ENCODE data around the gene TSPAN2. TPM values are rescaled to one million over a fixed set of nuclear protein-coding genes. Genes with fewer than 3 reads are reported as not detected.

The TSPAN2 gene
- total and polyA plus RNA-seq, 7 experiments from 2014 or later = 0.30 to 12.0 (median 4.3) TPM; not detected in 1

DNA sequence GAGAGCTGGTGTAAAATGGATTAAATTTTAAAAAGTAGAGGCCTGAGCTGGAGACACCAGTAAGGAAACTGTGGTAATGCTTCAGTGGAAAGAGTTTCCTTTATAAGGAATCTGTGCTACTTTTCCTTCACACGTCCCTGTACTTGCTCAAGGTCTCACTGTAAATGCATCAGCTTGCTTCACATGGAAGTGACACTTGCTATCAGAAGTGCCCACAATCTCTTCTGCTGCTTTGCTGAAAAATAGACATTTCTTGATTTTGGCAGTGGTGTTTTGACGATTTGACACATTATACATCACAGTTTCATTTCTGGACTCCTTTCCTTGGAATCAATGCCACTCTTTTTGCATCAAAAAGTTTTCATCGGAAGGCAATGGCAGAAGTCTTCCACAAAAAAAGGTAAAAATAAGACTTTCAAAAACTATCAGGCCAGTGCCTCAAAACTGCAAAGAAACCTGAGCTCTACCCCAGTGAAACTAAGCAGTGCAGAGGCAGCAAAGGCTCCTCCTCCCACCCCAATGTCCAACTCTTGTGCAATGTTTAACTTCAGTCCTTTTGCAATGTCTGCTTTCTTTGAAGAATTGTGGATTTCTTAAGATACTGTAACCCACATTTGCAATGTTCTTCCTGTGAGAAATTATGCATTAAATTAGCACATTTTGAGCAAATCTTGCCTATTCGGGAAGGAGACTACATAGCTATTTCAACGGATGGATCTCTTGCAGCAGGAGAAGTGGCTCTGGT, 18.4 kb upstream of the TSPAN2 start:
- ChIA-PET POLR2A (interaction anchor here (1.0 kb wide), 1 partner anchor 10 kb away, joined by 3 read pairs; no protein-coding TSS in a partner anchor), CTCF (interaction anchor here (0.6 to 1.2 kb wide), 3 partner anchors 127 to 1444 kb away, joined by 3 to 6 read pairs (median 4); no protein-coding TSS in a partner anchor)
- no peaks in the 10 kb centered on the region for H3K27me3 ChIP-seq (ENCODE audit: control insufficient read depth in 2 of 2, insufficient read depth in 2 of 2, low read length in 2 of 2)
- ATAC-seq (peak; percentile 65), DNase-seq (no peak)
- H3K9me3 Mint-ChIP-seq = peaks cover 0 to 20% (median 3%) of the 10 kb centered on the region in 11 donors
- no peak overlapping the region for H3K4me3 Mint-ChIP-seq
- intact Hi-C loops (cut with micrococcal nuclease) = no loop called here
- H3K27ac Mint-ChIP-seq = peak overlapping the region in 5 of 9 donors; percentile 27 to 77 (median 56)
- peaks cover 0 to under 1% (median 0%) of the 10 kb centered on the region in 5 donors for H3K27me3 Mint-ChIP-seq
- H3K9me3 ChIP-seq (ENCODE audit: control insufficient read depth in 2 of 3, low read length in 3 of 3) = no peaks in the 10 kb centered on the region
- no peaks in the 10 kb centered on the region for H3K4me1 ChIP-seq (ENCODE audit: control insufficient read depth in 2 of 2, insufficient read depth in 2 of 2, low read length in 2 of 2)
- H3K36me3 Mint-ChIP-seq = peaks cover 0 to 8% (median 0%) of the 10 kb centered on the region in 5 donors
- no peak overlapping the region for H3K27ac ChIP-seq (ENCODE audit: low read depth, low read length)
- peaks cover 0 to 23% (median 15%) of the 10 kb centered on the region in 7 donors for H3K4me1 Mint-ChIP-seq
- H3K36me3 ChIP-seq (ENCODE audit: control insufficient read depth in 2 of 3, insufficient read depth in 3 of 3, low read length in 3 of 3) = no peaks in the 10 kb centered on the region
- H3K4me3 ChIP-seq (ENCODE audit: low read length) = no peak overlapping the region

- Mint-ChIP-seq H3K27ac (peak overlapping the region in 3 of 9 donors; percentile 2 to 57 (median 15)), H3K9me3 (peaks cover 0 to 20% (median 3%) of the 10 kb centered on the region in 11 donors), H3K4me1 (peaks cover under 1 to 21% (median 15%) of the 10 kb centered on the region in 7 donors), H3K4me3 (no peak overlapping the region), H3K27me3 (peaks cover 0 to 3% (median 0%) of the 10 kb centered on the region in 5 donors), H3K36me3 (peaks cover 0 to 6% (median 0%) of the 10 kb centered on the region in 5 donors)
- ATAC-seq (no peak), DNase-seq (no peak)
- Histone ChIP-seq H3K4me3 (ENCODE audit: low read length) (no peak overlapping the region), H3K4me1 (ENCODE audit: control insufficient read depth in 2 of 2, insufficient read depth in 2 of 2, low read length in 2 of 2) (no peaks in the 10 kb centered on the region), H3K27ac (ENCODE audit: low read depth, low read length) (no peak overlapping the region), H3K9me3 (ENCODE audit: control insufficient read depth in 2 of 3, low read length in 3 of 3) (no peaks in the 10 kb centered on the region), H3K36me3 (ENCODE audit: control insufficient read depth in 2 of 3, insufficient read depth in 3 of 3, low read length in 3 of 3) (no peaks in the 10 kb centered on the region), H3K27me3 (ENCODE audit: control insufficient read depth in 2 of 2, insufficient read depth in 2 of 2, low read length in 2 of 2) (no peaks in the 10 kb centered on the region)
- intact Hi-C loops (cut with micrococcal nuclease) = loop anchor here in 1 of 2 donors (2.0 kb wide), 1 partner anchor 17 kb away; the partner anchor contains the start of gene TSPAN2
- ChIA-PET POLR2A (interaction anchor here (0.9 kb wide), 1 partner anchor 43 kb away, joined by 3 read pairs; no protein-coding TSS in a partner anchor), CTCF (no interaction called here)
Measured at GRCh38 chr1:115105831-115106230, 16.5 kb upstream of the TSPAN2 start.

GRCh38 chr1:115099693-115100050, 10.4 kb upstream of the TSPAN2 start:
- Histone ChIP-seq H3K9me3 (ENCODE audit: control insufficient read depth in 2 of 3, low read length in 3 of 3) (no peaks in the 10 kb centered on the region), H3K27ac (ENCODE audit: low read depth, low read length) (peak overlapping the region; percentile 89), H3K4me1 (ENCODE audit: control insufficient read depth in 2 of 2, insufficient read depth in 2 of 2, low read length in 2 of 2) (peaks cover 20 to 29% of the 10 kb centered on the region in 2 donors), H3K36me3 (ENCODE audit: control insufficient read depth in 2 of 3, insufficient read depth in 3 of 3, low read length in 3 of 3) (no peaks in the 10 kb centered on the region), H3K4me3 (ENCODE audit: low read length) (peak overlapping the region; percentile 58), H3K27me3 (ENCODE audit: control insufficient read depth in 2 of 2, insufficient read depth in 2 of 2, low read length in 2 of 2) (no peaks in the 10 kb centered on the region)
- DNase-seq = no peak
- CTCF ChIA-PET = interaction anchor here (1.2 to 2.1 kb wide), 5 partner anchors 10 to 47 kb away, joined by 3 to 11 read pairs (median 5); partner anchors contain the start of gene TSPAN2
- ATAC-seq = no peak
- H3K27me3 Mint-ChIP-seq = peaks cover 0 to 27% (median 0%) of the 10 kb centered on the region in 5 donors
- peak overlapping the region; percentile 76 to 99 (median 90) for H3K4me3 Mint-ChIP-seq
- peaks cover 0 to 2% (median 0%) of the 10 kb centered on the region in 5 donors for H3K36me3 Mint-ChIP-seq
- H3K27ac Mint-ChIP-seq = peak overlapping the region; percentile 98 to 100 (median 99)
- no peaks in the 10 kb centered on the region for H3K9me3 Mint-ChIP-seq
- peaks cover 24 to 59% (median 51%) of the 10 kb centered on the region in 7 donors for H3K4me1 Mint-ChIP-seq
- intact Hi-C loops (cut with micrococcal nuclease) = loop anchor here (1.0 to 10.0 kb wide), 12 partner anchors 9 to 1155 kb away; partner anchors contain the start of genes BCAS2 (in 2 of the 2), CSDE1 (in 2 of the 2), SIKE1 (in 2 of the 2) and TRIM33 (in 2 of the 2)
- POLR2A ChIA-PET = interaction anchor here (0.6 to 2.6 kb wide), 11 partner anchors 11 to 342 kb away, joined by 3 to 10 read pairs (median 5); partner anchors contain the start of genes CSDE1, TSHB and TSPAN2

DNA sequence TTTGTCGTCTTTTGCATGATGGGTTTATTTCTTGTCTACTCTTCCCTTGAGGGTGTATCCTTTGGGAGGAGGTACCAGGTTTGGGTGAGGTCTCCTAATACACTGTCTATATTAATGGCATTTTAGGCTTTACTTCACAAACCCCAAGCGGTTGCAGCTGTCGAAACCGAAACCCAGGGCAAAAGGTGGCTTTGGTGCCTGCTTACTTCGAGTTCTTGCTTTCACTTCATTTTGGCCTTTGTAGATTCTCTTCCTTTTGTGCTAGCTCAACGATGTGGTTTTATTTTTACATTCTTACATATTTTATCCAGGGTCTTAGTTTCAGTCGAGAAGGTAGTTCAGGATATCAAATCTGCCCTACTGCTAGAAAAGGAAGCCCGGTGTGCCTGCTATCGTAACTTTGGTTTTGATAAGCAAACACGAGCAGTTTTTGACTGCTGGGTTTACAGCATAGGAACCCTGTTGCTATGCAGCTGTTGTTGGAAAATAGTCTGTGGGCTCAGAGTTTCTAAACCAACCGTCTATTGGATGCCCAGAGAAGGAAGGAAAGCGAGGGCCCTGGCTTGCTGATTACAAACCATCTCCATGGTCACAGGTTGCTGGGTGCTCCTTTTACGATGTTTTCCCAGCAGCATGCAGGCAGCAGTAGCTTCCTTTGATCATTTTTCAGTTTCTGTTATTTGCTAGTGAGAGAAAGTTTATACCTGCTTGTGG, 9.8 kb upstream of the TSPAN2 start:
- H3K4me3 Mint-ChIP-seq = peak overlapping the region; percentile 76 to 99 (median 90)
- Histone ChIP-seq H3K9me3 (ENCODE audit: control insufficient read depth in 2 of 3, low read length in 3 of 3) (no peaks in the 10 kb centered on the region), H3K27me3 (ENCODE audit: control insufficient read depth in 2 of 2, insufficient read depth in 2 of 2, low read length in 2 of 2) (no peaks in the 10 kb centered on the region), H3K36me3 (ENCODE audit: control insufficient read depth in 2 of 3, insufficient read depth in 3 of 3, low read length in 3 of 3) (no peaks in the 10 kb centered on the region), H3K4me1 (ENCODE audit: control insufficient read depth in 2 of 2, insufficient read depth in 2 of 2, low read length in 2 of 2) (peaks cover 20 to 29% of the 10 kb centered on the region in 2 donors), H3K27ac (ENCODE audit: low read depth, low read length) (peak overlapping the region; percentile 89), H3K4me3 (ENCODE audit: low read length) (peak overlapping the region; percentile 58)
- peak; percentile 31 to 95 (median 94) for DNase-seq
- peak; percentile 95 for ATAC-seq
- peak overlapping the region; percentile 98 to 100 (median 99) for H3K27ac Mint-ChIP-seq
- ChIA-PET CTCF (interaction anchor here (1.2 to 2.1 kb wide), 5 partner anchors 9 to 47 kb away, joined by 3 to 11 read pairs (median 5); partner anchors contain the start of gene TSPAN2), POLR2A (interaction anchor here (0.6 to 2.6 kb wide), 14 partner anchors 10 to 760 kb away, joined by 3 to 10 read pairs (median 4); partner anchors contain the start of genes CSDE1, TSHB and TSPAN2)
- peaks cover 0 to 2% (median 0%) of the 10 kb centered on the region in 5 donors for H3K36me3 Mint-ChIP-seq
- intact Hi-C loops (cut with micrococcal nuclease) = loop anchor here (1.0 to 10.0 kb wide), 12 partner anchors 9 to 1154 kb away; partner anchors contain the start of genes BCAS2 (in 2 of the 2), CSDE1 (in 2 of the 2), SIKE1 (in 2 of the 2) and TRIM33 (in 2 of the 2)
- H3K4me1 Mint-ChIP-seq = peaks cover 24 to 59% (median 51%) of the 10 kb centered on the region in 7 donors
- peaks cover 0 to 27% (median 0%) of the 10 kb centered on the region in 5 donors for H3K27me3 Mint-ChIP-seq
- H3K9me3 Mint-ChIP-seq = no peaks in the 10 kb centered on the region

- intact Hi-C loops (cut with micrococcal nuclease) = loop anchor here in 1 of 2 donors (10.0 kb wide), 1 partner anchor 1147 kb away; no protein-coding TSS in a partner anchor
- DNase-seq = no peak
- Histone ChIP-seq H3K27ac (ENCODE audit: low read depth, low read length) (no peak overlapping the region), H3K27me3 (ENCODE audit: control insufficient read depth in 2 of 2, insufficient read depth in 2 of 2, low read length in 2 of 2) (no peaks in the 10 kb centered on the region), H3K36me3 (ENCODE audit: control insufficient read depth in 2 of 3, insufficient read depth in 3 of 3, low read length in 3 of 3) (no peaks in the 10 kb centered on the region), H3K4me1 (ENCODE audit: control insufficient read depth in 2 of 2, insufficient read depth in 2 of 2, low read length in 2 of 2) (peaks cover 6 to 16% of the 10 kb centered on the region in 2 donors), H3K9me3 (ENCODE audit: control insufficient read depth in 2 of 3, low read length in 3 of 3) (no peaks in the 10 kb centered on the region), H3K4me3 (ENCODE audit: low read length) (no peak overlapping the region)
- H3K27me3 Mint-ChIP-seq = peaks cover 0 to 30% (median 0%) of the 10 kb centered on the region in 5 donors
- H3K27ac Mint-ChIP-seq = peak overlapping the region in 1 of 9 donors; percentile 43
- no peak overlapping the region for H3K4me3 Mint-ChIP-seq
- peaks cover 0 to 2% (median 0%) of the 10 kb centered on the region in 5 donors for H3K36me3 Mint-ChIP-seq
- no peak for ATAC-seq
- H3K4me1 Mint-ChIP-seq = peaks cover 16 to 58% (median 38%) of the 10 kb centered on the region in 7 donors
- peaks cover 0 to 3% (median 0%) of the 10 kb centered on the region in 11 donors for H3K9me3 Mint-ChIP-seq
- POLR2A ChIA-PET = no interaction called here
- CTCF ChIA-PET = no interaction called here
Measured at GRCh38 chr1:115092175-115092574, 2.9 kb upstream of the TSPAN2 start.

DNA sequence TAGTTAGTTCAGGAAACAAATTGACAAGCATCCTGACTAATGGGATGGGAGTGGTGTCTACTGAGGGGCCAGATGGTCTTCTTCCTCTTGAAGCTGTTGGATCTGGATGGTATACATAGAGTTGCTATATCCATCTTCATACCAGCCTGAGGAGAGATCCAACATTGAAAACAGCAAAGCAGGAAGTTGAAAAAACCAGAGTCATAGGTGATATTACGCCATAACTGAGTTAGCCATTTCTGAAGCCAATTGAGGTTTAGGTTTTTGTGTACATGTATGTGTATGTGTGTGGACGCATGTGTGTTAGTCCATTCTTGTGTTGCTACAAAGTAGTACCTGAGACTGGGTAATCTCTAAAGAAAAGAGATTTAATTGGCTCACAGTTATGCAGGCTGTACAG, 2.3 kb upstream of the TSPAN2 start:
- ATAC-seq (no peak), DNase-seq (no peak)
- Mint-ChIP-seq H3K27ac (no peak overlapping the region), H3K36me3 (peaks cover 0 to 2% (median 0%) of the 10 kb centered on the region in 5 donors), H3K4me1 (peaks cover 16 to 52% (median 33%) of the 10 kb centered on the region in 7 donors), H3K4me3 (no peak overlapping the region), H3K9me3 (peaks cover 0 to 3% (median 0%) of the 10 kb centered on the region in 11 donors), H3K27me3 (peaks cover 0 to 32% (median 0%) of the 10 kb centered on the region in 5 donors)
- ChIA-PET POLR2A (no interaction called here), CTCF (no interaction called here)
- Histone ChIP-seq H3K36me3 (ENCODE audit: control insufficient read depth in 2 of 3, insufficient read depth in 3 of 3, low read length in 3 of 3) (no peaks in the 10 kb centered on the region), H3K4me1 (ENCODE audit: control insufficient read depth in 2 of 2, insufficient read depth in 2 of 2, low read length in 2 of 2) (peaks cover 6 to 11% of the 10 kb centered on the region in 2 donors), H3K27ac (ENCODE audit: low read depth, low read length) (no peak overlapping the region), H3K27me3 (ENCODE audit: control insufficient read depth in 2 of 2, insufficient read depth in 2 of 2, low read length in 2 of 2) (no peaks in the 10 kb centered on the region), H3K4me3 (ENCODE audit: low read length) (no peak overlapping the region), H3K9me3 (ENCODE audit: control insufficient read depth in 2 of 3, low read length in 3 of 3) (no peaks in the 10 kb centered on the region)
- intact Hi-C loops (cut with micrococcal nuclease) = loop anchor here in 1 of 2 donors (10.0 kb wide), 1 partner anchor 1147 kb away; no protein-coding TSS in a partner anchor
